ENCODE data around the gene GTPBP6.
"Not testable (repeated sequence)": the region's sequence is repeated elsewhere in the genome, so short reads cannot be mapped to it uniquely, and the experiment has no call there.

Gene GTPBP6

DNA sequence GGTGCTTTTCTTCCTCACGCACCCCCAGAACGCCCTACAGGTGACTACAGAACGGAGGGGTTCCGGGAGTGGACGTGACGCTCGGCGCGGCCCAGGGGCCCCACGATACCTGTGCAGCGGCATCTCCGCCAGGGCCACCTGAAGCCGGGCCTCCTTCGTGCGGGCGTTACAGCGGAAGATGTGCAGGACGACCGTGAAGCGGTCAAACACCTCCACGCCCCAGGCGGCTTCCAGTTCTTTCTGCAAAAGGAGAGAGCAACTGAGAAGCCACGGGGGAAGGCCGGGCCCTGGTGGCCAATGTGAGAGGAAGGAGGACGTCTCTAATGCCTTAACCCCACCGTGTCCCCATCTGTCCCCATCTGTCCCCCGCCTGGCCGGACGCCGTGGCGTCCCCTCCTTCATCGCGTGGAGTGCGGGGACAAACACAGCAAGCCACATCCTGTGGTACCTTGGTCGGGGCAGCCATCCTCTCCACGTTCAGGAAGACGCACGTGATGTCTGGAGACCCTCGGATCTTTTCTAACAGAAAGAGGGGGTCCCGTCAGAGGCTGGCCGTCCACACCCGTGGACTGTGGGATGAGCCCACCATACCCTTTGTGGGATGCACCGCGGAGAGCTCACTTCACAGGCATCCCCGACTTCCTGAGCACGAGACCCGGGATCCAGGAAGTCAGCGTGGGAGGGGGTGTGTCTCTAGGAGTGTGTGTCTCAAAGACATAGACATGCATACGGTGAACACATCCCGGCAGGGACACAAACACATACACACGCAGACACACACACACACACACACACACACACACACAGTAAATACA lies 3.6 kb downstream of the GTPBP6 start:
- DNase-seq, result no peak

DNA sequence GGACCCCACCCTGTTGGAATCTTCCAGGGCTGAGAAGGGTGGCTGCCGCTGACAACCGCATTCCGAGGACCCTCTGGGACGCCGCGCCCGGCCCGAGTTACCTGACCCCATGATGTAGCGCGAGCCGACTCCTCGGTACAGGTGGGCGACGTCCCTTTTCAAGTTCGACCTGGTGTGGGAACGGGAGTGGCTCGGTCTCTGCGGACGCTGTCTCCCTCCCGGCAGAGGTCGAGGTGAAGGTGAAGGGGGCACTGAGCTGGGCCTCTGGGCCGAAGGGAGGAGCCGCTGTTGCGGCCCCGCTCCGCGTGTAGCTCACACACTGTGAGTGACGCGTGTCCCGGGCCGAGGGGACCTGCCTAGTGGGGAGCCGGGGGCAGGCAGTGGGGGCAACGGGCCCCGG lies 4.5 kb downstream of the GTPBP6 start:
- DNase-seq, result no peak

DNA sequence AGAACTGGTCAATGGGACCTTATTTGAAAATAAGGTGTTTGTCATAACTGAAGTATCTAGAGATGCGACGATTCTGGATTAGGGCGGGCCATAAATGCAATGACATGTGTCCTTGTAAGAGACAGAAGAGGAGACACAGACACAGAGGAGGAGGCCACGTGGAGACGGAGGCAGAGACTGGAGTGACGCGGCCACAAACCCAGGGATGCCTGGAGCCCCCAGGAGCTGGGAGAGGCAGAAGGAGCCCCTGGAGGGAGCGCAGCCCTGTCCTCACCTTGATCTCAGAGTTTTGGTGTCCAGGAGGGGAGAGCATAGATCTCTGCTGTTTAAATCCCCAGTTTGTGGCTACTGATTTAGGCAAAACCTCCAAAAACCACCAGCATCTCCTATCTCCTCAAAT lies 5.0 kb downstream of the GTPBP6 start:
- no peak for DNase-seq

GRCh38 chrX:312621-313331 lies 5.8 kb downstream of the GTPBP6 start:
- no peak for DNase-seq

DNA sequence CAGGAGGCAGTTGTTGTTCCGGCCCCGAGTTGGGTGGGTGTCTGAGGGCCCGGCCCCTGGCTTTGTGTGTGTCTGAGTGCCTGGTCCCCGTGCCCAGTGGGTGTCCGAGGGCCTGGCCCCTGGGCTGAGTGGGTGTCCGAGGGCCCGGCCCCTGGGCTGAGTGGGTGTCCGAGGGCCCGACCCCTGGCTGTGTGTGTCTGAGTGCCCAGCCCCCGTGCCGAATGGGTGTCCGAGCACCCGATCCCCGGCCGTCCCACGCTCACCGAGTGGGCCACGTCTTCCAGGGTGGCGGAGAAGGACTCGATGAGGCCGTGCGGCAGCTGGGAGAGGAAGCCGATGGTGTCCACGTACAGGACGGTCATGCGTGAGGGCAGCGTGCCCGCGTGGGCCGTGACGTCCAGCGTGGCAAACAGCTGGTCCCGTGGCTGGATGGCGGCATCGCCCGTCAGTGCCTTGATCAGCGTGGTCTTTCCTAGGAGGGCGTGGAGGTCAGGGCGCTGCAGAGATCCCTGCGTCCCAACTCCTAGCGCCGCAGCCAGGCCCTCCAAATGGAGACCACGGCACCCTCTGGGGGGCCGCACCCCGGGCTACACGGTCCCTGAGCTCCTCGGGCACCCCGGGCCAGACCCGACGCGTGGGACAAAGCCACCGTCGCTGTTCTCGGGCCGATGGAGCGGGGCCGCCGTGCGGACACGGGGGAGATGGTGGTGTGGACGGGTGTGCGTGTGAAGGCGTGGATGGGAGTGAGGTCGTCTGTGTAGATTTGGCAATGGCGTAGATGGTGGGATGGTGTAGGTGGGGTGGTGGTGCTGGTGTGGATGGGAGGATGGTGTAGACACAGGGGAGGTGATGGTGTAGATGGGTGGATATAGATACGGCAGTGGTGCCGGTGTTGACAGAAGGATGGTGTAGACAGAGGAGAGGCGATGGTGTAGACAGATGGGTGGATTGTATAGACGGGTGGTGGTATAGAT lies 7.2 kb downstream of the GTPBP6 start:
- no peak for DNase-seq

GRCh38 chrX:310621-311155 lies 7.9 kb downstream of the GTPBP6 start:
- no peak for DNase-seq

GRCh38 chrX:308821-309520 lies 9.6 kb downstream of the GTPBP6 start:
- no peak for DNase-seq

- DNase-seq, result no peak
Measured at GRCh38 chrX:307261-308111, 11.1 kb downstream of the GTPBP6 start.

DNA sequence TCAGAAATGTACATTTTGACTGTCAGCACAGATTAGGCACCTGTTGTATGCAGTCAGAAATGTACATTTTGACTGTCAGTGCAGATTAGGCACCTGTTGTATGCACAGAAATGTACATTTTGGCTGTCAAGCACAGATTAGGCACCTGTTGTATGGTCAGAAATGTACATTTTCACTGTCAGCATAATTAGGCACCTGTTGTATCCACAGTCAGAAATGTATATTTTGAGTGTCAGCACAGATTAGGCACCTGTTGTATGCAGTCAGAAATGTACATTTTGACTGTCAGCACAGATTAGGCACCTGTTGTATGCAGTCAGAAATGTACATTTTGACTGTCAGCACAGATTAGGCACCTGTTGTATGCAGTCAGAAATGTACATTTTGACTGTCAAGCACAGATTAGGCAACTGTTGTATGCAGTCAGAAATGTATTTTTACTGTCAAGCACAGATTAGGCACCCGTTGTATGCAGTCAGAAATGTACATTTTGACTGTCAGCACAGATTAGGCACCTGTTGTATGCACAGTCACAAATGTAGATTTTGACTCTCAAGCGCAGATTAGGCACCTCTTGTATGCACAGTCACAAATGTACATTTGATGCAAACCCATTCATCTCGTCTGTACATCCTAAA lies 11.9 kb downstream of the GTPBP6 start:
- not testable (repeated sequence) for DNase-seq

DNA sequence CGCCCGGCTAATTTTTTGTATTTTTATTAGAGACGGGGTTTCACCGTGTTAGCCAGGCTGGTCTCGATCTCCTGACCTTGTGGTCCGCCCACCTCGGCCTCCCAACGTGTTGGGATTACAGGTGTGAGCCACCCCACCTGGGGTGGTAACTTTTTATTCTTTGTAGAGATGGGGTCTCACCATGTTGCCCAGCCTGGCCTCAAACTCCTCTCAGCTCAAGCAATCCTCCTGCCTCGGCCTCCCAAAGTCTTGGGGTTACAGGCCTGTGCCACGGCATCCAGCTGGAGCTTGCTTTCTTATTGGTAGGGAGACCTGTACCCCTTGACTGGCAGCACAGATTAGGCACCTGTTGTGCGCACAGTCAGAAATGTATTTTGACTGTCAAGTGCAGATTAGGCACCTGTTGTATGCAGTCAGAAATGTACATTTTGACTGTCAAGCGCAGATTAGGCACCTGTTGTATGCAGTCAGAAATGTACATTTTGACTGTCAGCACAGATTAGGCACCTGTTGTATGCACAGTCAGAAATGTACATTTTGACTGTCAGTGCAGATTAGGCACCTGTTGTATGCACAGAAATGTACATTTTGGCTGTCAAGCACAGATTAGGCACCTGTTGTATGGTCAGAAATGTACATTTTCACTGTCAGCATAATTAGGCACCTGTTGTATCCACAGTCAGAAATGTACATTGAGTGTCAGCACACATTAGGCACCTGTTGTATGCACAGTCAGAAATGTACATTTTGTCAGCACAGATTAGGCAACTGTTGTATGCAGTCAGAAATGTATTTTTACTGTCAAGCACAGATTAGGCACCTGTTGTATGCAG lies 12.6 kb downstream of the GTPBP6 start:
- DNase-seq, result not testable (repeated sequence)

DNA sequence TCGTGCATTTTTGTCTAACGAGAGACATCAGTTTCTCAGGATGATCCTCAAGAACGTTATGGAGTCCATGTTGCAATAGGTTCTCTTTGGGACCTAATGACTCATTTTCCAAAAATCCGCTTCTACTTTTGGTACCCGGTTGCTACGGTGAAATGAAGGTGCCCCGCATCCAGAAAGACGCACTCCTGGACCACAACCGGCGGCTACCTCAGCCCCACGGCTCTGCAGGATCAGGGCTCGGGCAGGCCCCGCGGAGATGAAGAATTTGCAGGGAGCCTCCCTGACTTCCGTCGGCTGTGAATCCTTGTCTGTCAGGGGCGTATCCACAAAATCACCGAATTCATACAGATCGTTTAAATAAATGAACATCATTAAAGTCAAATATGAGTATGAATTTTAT lies 15.6 kb downstream of the GTPBP6 start:
- no peak for DNase-seq

GRCh38 chrX:300334-300733 lies 18.3 kb downstream of the GTPBP6 start:
- no peak for DNase-seq

DNA sequence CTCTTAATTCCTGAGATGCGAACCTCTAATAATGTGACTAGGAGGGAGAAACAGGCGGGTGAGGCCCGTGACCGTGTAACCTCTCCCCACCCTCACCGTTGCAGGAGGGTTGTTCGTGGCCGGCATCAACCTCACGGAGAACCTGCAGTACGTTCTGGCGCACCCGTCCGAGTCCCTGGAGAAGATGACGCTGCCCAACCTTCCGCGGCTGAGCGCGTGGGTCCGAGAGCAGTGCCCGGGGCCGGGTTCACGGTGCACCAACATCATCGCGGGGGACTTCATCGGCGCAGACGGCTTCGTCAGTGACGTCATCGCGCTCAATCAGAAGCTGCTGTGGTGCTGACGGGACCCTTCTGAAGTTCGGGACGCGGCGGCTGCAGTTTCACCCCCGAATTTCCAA lies 19.6 kb downstream of the GTPBP6 start:
- no peak for DNase-seq

DNA sequence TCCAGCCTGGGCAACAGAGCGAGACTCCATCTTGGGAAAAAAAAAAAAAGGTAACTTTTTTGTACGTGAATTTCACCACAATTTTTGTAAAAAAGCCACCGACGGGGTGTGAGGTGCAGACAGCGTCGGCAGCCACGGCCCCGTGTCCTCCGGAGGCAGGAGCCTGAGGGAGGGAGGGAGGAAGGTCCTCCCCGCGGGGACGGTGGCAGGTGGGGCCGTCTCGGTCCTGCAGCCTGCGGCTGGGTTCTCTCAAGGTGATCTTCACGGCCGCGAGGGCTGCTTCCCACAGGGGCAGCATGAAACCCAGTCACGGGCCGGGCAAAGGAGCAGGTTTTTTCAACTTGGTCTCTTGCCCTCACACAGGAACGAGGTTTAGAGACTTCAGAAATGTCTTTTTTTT lies 23.5 kb downstream of the GTPBP6 start:
- DNase-seq, result no peak

GRCh38 chrX:292900-293897 lies 25.4 kb downstream of the GTPBP6 start:
- DNase-seq, result no peak

GRCh38 chrX:291411-291901 lies 27.1 kb downstream of the GTPBP6 start:
- DNase-seq, result no peak

DNA sequence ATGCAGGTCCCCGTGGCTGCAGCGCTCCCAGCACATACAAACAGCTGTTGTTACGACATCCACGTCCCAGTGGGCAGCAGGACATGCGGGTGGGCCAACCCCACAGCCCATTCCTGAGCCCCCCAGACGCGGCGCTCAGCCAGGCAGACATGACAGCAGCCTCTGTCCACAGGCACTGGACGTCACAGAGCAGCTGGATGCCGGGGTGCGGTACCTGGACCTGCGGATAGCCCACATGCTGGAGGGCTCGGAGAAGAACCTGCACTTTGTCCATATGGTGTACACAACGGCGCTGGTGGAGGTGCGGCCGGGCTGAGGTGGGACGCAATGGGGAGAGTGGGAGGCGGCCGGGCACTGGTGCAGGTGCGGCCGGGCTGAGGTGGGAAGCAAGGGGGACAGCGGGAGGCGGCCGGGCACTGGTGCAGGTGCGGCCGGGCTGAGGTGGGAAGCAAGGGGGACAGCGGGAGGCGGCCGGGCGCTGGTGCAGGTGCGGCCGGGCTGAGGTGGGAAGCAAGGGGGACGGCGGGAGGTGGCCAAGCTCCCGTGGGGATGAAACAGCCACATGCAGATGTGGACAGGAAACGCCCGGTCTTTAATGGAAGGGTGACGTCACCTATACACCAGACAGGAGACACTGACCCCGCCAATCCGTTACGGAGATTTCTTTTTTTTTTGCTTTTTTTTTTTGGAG lies 28.0 kb downstream of the GTPBP6 start:
- DNase-seq, result no peak

DNA sequence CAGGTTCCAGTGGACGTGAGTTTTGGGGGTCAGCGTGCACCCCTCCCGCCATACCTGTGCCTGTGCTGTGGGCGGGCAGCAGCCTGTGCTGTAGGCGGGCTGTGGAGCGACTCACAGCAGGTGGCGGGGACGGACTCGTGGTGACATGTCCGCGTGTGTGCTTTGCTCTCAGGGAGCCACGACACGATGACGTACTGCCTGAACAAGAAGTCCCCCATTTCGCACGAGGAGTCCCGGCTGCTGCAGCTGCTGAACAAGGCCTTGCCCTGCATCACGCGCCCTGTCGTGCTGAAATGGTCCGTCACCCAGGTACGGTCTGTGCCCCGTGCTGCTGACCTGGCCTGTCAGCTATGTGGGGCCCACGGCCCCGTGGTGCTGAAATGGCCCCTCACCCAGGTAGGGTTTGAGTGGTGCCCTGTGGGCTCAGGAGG lies 30.0 kb downstream of the GTPBP6 start:
- no peak for DNase-seq
